GM12878 (cell line): Measurements from ENCODE around the gene MIEF1. TPM values are rescaled to one million over a fixed set of nuclear protein-coding genes. Genes with fewer than 3 reads are reported as not detected.

Experiments used
- ATAC-seq: fragments of 200-7000 bp; cut with Tn5 transposase; 3 replicates; pipeline ENCODE4 v1.9.1; 2020; ENCODE audit warnings: mild to moderate bottlenecking, moderate library complexity
- BruUV-seq: library from RNA; stranded (reverse); fragments of 400-500 nt; replicated peaks from 2 replicates; lab custom pipeline; 2021; lab: Mats Ljungman, UMichigan
- CTCF ChIA-PET: fragments of 300-600 bp; sonication (Branson Sonifier 250); formaldehyde crosslinking; extraction: SDS; loops from one replicate; lab custom pipeline; 2021; ENCODE audit warnings: inconsistent platforms; lab: Yijun Ruan, JAX
- POLR2A ChIA-PET: fragments of 350-600 bp; formaldehyde crosslinking; extraction: SDS; loops from one replicate; lab custom pipeline; 2021; ENCODE audit warnings: inconsistent platforms; lab: Charles Lee
- RAD21 ChIA-PET: fragments of 300-600 bp; sonication (Branson Sonifier 250); formaldehyde crosslinking; loops from one replicate; lab custom pipeline; 2023; ENCODE audit warnings: antibody characterized with exemption; ENCODE audit not compliant: unreplicated experiment; lab: Charles Lee
- SMC1A ChIA-PET: fragments of 300-600 bp; sonication (Branson Sonifier 250); formaldehyde crosslinking; loops from one replicate; lab custom pipeline; 2023; ENCODE audit not compliant: unreplicated experiment, uncharacterized antibody; lab: Charles Lee
- DNase-seq: peaks from one replicate; pipeline ENCODE4 v3.0.0-alpha.2; 2011; ENCODE audit warnings: low read depth, low spot score
- FAIRE-seq: peaks from 3 replicates; lab custom pipeline; 2011; peaks lifted over from hg19 to GRCh38; lab: Jason Lieb, UNC
- H2AFZ ChIP-seq: 2 replicates; pipeline ENCODE4 v1.6.0; 2011; ENCODE audit warnings: low read depth, low read length, control low read depth; ENCODE audit not compliant: control insufficient read depth
- H3K27ac ChIP-seq: 2 replicates; pipeline ENCODE4 v1.5.1; 2011; ENCODE audit warnings: control low read depth; ENCODE audit not compliant: control insufficient read depth, insufficient read depth
- H3K27me3 ChIP-seq, 2 experiments: replicated peaks in 1 of 2; 2 replicates each; pipeline versions ENCODE4 v1.6.0 to v1.6.1; 2011; ENCODE audit warnings: low read length in 1 of 2; ENCODE audit not compliant: control insufficient read depth in 2 of 2, insufficient read depth in 2 of 2
- H3K36me3 ChIP-seq, 2 experiments: 2 replicates each; pipeline ENCODE4 v1.5.1; 2011; ENCODE audit warnings: low read length in 1 of 2; ENCODE audit not compliant: control insufficient read depth in 2 of 2, insufficient read depth in 2 of 2
- H3K4me1 ChIP-seq: 2 replicates; pipeline ENCODE4 v1.6.1; 2011; ENCODE audit warnings: mild to moderate bottlenecking, low read length, moderate library complexity, mixed read lengths; ENCODE audit not compliant: control insufficient read depth, insufficient read depth
- H3K4me2 ChIP-seq: 2 replicates; pipeline ENCODE4 v1.6.0; 2011; ENCODE audit warnings: control low read depth; ENCODE audit not compliant: control insufficient read depth, insufficient read depth
- H3K4me3 ChIP-seq: fragments of 200-600 bp; sonication (generic); 2 replicates; pipeline ENCODE4 v1.5.1; 2016
- H3K79me2 ChIP-seq: 2 replicates; pipeline ENCODE4 v1.6.0; 2011; ENCODE audit warnings: low read length; ENCODE audit not compliant: control insufficient read depth, insufficient read depth
- H3K9ac ChIP-seq: 2 replicates; pipeline ENCODE4 v1.8.0; 2011; ENCODE audit warnings: low read length, control low read depth, mixed read lengths; ENCODE audit not compliant: control insufficient read depth, insufficient read depth
- H3K9me3 ChIP-seq: replicated peaks from 3 replicates; pipeline ENCODE4 v1.5.1; 2011; ENCODE audit warnings: mild to moderate bottlenecking, low read length; ENCODE audit not compliant: control insufficient read depth, insufficient read depth
- H4K20me1 ChIP-seq: 2 replicates; pipeline ENCODE4 v1.6.0; 2011; ENCODE audit not compliant: control insufficient read depth, insufficient read depth
- JUNB ChIP-seq: IDR thresholded peaks from 2 replicates; pipeline ENCODE4 v1.6.1; 2016; ENCODE audit warnings: antibody characterized with exemption, mild to moderate bottlenecking
- MYC ChIP-seq: IDR thresholded peaks from 2 replicates; pipeline ENCODE4 v1.6.1; 2011; ENCODE audit warnings: mild to moderate bottlenecking, low read length, moderate library complexity, inconsistent platforms; ENCODE audit not compliant: insufficient read depth, insufficient replicate concordance, insufficient read length, severe bottlenecking
- NRF1 ChIP-seq: conservative IDR thresholded peaks from 2 replicates; pipeline ENCODE4 v1.6.1; 2011; ENCODE audit warnings: mild to moderate bottlenecking, low read depth, low read length, improper control_type of control experiment
- SMC3 ChIP-seq: IDR thresholded peaks from 2 replicates; pipeline ENCODE4 v1.6.1; 2011; ENCODE audit warnings: low read length, improper control_type of control experiment, borderline replicate concordance
- ZNF207 ChIP-seq: fragments of 450-650 bp; IDR thresholded peaks from 2 replicates; pipeline ENCODE4 v1.6.1; 2014; ENCODE audit warnings: antibody characterized with exemption, mild to moderate bottlenecking, borderline replicate concordance
- ZNF384 ChIP-seq: IDR thresholded peaks from 2 replicates; pipeline ENCODE4 v1.6.1; 2012; ENCODE audit warnings: low read depth, mild to moderate bottlenecking, low read length, improper control_type of control experiment, borderline replicate concordance
- WGBS: methylation state at CpG from one replicate; pipeline ENCODE4 v1.1.6; 2016; ENCODE audit warnings: low lambda C conversion rate; ENCODE audit not compliant: insufficient replicate concordance, insufficient coverage; ENCODE audit errors: missing lambda C conversion rate; 5-methylcytosine and 5-hydroxymethylcytosine counted together
- in situ Hi-C: fragments of 300-500 bp; cut with MboI; formaldehyde crosslinking; loops from 9 replicates; pipeline ENCODE4 v1.14.3; 2018; ENCODE audit warnings: mixed read lengths
- intact Hi-C: fragments of 100-400 bp; cut with micrococcal nuclease; formaldehyde crosslinking; loops from one replicate; pipeline ENCODE4 v1.14.2; 2022; ENCODE audit not compliant: unreplicated experiment
- polyA plus RNA-seq, 11 experiments: library from polyadenylated mRNA; depleted of rRNA in 4 of 11; unstranded in 6 of 11; stranded (reverse) in 5 of 11; fragments of >200 nt; fragmentation: Nextera tagmentation in 4 of 11; fragmentation: Illumina TruSeq in 1 of 11; extraction: Ambion mirVana in 4 of 11; extraction: Trizol in 1 of 11; gene quantifications; 1 replicate in 1 of 11; 2 replicates in 10 of 11; pipeline versions ENCODE4 v1.2.1 to v1.2.3, GENCODE V29; 2011 to 2016; ENCODE audit warnings: inconsistent platforms in 2 of 11, missing spikeins in 2 of 11, low read depth in 1 of 11
- total RNA-seq, 4 experiments: library from RNA; depleted of rRNA in 3 of 4; stranded (reverse); fragments of >200 nt in 3 of 4; fragmentation: Illumina TruSeq in 1 of 4; extraction: Trizol in 1 of 4; gene quantifications; 2 replicates each; pipeline versions ENCODE4 v1.2.1 to v1.2.3, GENCODE V29; 2013 to 2021
- TF ChIP-seq, protein P1 (sequence below): IDR thresholded peaks from 2 replicates; pipeline ENCODE4 v1.6.1; 2011; ENCODE audit warnings: mild to moderate bottlenecking, low read depth, low read length, moderate library complexity; ENCODE audit not compliant: insufficient replicate concordance
- TF ChIP-seq, protein P2 (sequence below): IDR thresholded peaks from 2 replicates; pipeline ENCODE4 v1.6.1; 2012; ENCODE audit warnings: low read length, inconsistent platforms
- TF ChIP-seq, protein P3 (sequence below): fragments of 450-650 bp; IDR thresholded peaks from 2 replicates; pipeline ENCODE4 v1.6.1; 2016; ENCODE audit warnings: mild to moderate bottlenecking

The MIEF1 gene
- total and polyA plus RNA-seq, 10 of the 15 experiments (the other 5 are each of a cell fraction or from before 2014, with no cell fraction given) = 12.4 to 52.3 (median 29.3) TPM

DNA sequence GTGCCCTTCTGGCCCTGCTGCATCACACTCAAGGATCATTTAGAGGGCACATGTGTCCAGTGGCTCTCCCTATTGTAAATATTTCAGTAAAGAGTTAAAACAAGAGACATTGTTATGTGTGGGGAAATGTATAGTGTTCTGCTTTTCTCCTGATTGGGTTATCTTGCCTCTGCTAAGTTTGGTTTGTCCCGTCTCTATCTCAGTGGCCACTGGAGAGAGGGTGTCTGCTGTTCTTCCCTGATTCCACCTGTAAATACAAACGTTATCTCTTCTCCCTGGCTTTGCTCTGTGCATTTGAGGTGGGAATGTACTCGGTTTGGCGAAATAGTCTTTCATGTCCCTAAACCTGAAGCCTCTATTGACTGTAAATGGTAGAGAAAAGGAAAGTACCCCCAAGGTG, 6.3 kb downstream of the MIEF1 start:
- DNase-seq (no peak), FAIRE-seq (no peak), ATAC-seq (no peak)
- Histone ChIP-seq H3K9ac (no peak overlapping the region), H3K9me3 (no peaks in the 10 kb centered on the region), H3K36me3 (peaks cover 30 to 51% of the 10 kb centered on the region in 2 experiments), H3K27ac (no peak overlapping the region), H3K4me3 (no peak overlapping the region), H4K20me1 (peaks cover 4% of the 10 kb centered on the region), H3K79me2 (peaks cover 50% of the 10 kb centered on the region), H3K4me2 (no peak overlapping the region), H3K4me1 (peaks cover 9% of the 10 kb centered on the region), H2AFZ (no peak overlapping the region), H3K27me3 (no peaks in the 10 kb centered on the region)
- RAD21 ChIA-PET = no interaction called here
- SMC1A ChIA-PET = interaction anchor here (1.2 kb wide), 1 partner anchor 12 kb away, joined by 3 read pairs; no protein-coding TSS in a partner anchor
- BruUV-seq = no TSS peak
- intact Hi-C loops (no loop called here), in situ Hi-C loops (loop anchor here (25.0 kb wide), 1 partner anchor 346 kb away; the partner anchor contains the start of gene CBX7)
- CTCF ChIA-PET = interaction anchor here (1.8 kb wide), 1 partner anchor 109 kb away, joined by 4 read pairs; no protein-coding TSS in a partner anchor
- no peak for TF ChIP-seq ZNF384
- TF ChIP-seq, protein P1, sequence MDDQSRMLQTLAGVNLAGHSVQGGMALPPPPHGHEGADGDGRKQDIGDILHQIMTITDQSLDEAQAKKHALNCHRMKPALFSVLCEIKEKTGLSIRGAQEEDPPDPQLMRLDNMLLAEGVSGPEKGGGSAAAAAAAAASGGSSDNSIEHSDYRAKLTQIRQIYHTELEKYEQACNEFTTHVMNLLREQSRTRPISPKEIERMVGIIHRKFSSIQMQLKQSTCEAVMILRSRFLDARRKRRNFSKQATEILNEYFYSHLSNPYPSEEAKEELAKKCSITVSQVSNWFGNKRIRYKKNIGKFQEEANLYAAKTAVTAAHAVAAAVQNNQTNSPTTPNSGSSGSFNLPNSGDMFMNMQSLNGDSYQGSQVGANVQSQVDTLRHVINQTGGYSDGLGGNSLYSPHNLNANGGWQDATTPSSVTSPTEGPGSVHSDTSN = no peak
- WGBS = 84% methylated on average over 4 of the region's 4 CpGs
- POLR2A ChIA-PET = interaction anchor here (1.1 kb wide), 1 partner anchor 8 kb away, joined by 4 read pairs; no protein-coding TSS in a partner anchor

DNA sequence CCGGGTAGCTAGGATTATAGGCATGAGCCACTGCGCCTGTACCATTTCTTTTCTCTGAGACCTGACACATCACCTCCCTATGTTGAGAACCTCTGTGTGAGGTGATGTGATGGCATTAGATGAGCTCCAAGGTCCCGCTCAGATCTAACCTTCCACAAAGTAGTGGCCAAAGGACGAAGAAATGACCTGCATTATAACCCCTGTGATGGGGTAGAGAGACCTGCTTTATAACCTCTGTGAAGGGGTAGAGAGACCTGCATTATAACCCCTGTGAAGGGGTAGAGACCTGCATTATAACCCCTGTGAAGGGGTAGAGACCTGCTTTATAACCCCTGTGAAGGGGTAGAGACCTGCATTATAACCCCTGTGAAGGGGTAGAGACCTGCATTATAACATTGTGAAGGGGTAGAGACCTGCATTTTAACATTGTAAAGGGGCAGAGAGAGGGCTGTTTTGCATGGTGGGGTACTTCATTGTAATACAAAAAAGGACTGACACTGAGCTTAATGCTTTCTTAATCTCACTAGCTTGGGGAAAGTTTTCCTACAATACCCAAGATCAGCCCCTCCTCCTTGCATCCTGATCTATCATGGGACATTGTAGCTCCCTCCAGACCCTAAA, 8.5 kb downstream of the MIEF1 start:
- WGBS = 95% methylated on average over 4 of the region's 4 CpGs
- Histone ChIP-seq H3K4me2 (no peak overlapping the region), H3K4me1 (peaks cover 14% of the 10 kb centered on the region), H3K9me3 (no peaks in the 10 kb centered on the region), H3K4me3 (no peak overlapping the region), H3K9ac (no peak overlapping the region), H3K79me2 (peaks cover 34% of the 10 kb centered on the region), H2AFZ (no peak overlapping the region), H3K27me3 (no peaks in the 10 kb centered on the region), H3K36me3 (peaks cover 36 to 57% of the 10 kb centered on the region in 2 experiments; a peak in 3 of 4 replicates), H3K27ac (no peak overlapping the region), H4K20me1 (peaks cover 4% of the 10 kb centered on the region)
- TF ChIP-seq JUNB (no peak), NRF1 (no peak), MYC (no peak), SMC3 (no peak), ZNF207 (no peak)
- TF ChIP-seq, protein P2, sequence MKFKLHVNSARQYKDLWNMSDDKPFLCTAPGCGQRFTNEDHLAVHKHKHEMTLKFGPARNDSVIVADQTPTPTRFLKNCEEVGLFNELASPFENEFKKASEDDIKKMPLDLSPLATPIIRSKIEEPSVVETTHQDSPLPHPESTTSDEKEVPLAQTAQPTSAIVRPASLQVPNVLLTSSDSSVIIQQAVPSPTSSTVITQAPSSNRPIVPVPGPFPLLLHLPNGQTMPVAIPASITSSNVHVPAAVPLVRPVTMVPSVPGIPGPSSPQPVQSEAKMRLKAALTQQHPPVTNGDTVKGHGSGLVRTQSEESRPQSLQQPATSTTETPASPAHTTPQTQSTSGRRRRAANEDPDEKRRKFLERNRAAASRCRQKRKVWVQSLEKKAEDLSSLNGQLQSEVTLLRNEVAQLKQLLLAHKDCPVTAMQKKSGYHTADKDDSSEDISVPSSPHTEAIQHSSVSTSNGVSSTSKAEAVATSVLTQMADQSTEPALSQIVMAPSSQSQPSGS = no peak
- TF ChIP-seq, protein P3, sequence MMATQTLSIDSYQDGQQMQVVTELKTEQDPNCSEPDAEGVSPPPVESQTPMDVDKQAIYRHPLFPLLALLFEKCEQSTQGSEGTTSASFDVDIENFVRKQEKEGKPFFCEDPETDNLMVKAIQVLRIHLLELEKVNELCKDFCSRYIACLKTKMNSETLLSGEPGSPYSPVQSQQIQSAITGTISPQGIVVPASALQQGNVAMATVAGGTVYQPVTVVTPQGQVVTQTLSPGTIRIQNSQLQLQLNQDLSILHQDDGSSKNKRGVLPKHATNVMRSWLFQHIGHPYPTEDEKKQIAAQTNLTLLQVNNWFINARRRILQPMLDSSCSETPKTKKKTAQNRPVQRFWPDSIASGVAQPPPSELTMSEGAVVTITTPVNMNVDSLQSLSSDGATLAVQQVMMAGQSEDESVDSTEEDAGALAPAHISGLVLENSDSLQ = no peak
- intact Hi-C loops (no loop called here), in situ Hi-C loops (loop anchor here (25.0 kb wide), 1 partner anchor 348 kb away; the partner anchor contains the start of gene CBX7)
- CTCF ChIA-PET = interaction anchor here (1.1 to 2.3 kb wide), 4 partner anchors 9 to 18 kb away, joined by 4 to 14 read pairs (median 10); partner anchors contain the start of gene ATF4
- POLR2A ChIA-PET = interaction anchor here (1.0 to 1.2 kb wide), 3 partner anchors 13 to 18 kb away, joined by 3 to 4 read pairs (median 3); no protein-coding TSS in a partner anchor
- SMC1A ChIA-PET = interaction anchor here (1.0 kb wide), 1 partner anchor 74 kb away, joined by 3 read pairs; no protein-coding TSS in a partner anchor
- no peak for FAIRE-seq
- RAD21 ChIA-PET = interaction anchor here (0.9 to 1.4 kb wide), 2 partner anchors 9 to 48 kb away, joined by 3 read pairs; partner anchors contain the start of gene MIEF1
- DNase-seq = no peak
- ATAC-seq = no peak
- BruUV-seq = no TSS peak
